Vagina (tissue), 2 donors: ENCODE measurements around the gene TXNRD2.

Experiments used
- CTCF ChIP-seq, 3 experiments: fragments of 450-650 bp in 2 of 3; fragments of 200-600 bp in 1 of 3; sonication (generic) in 1 of 3; IDR thresholded peaks; one replicate each; pipeline ENCODE4 v1.5.1; 2017 to 2019; ENCODE audit warnings: antibody characterized with exemption in 3 of 3, mild to moderate bottlenecking in 2 of 3, moderate library complexity in 2 of 3
- POLR2A ChIP-seq, 2 donors: fragments of 450-650 bp; IDR thresholded peaks; one replicate each; pipeline ENCODE4 v1.6.1; 2017; ENCODE audit warnings: antibody characterized with exemption in 2 of 2, mild to moderate bottlenecking in 2 of 2, moderate library complexity in 2 of 2
- POLR2AphosphoS5 ChIP-seq, 2 donors: sonication (generic); formaldehyde crosslinking; IDR thresholded peaks; one replicate each; pipeline ENCODE4 v1.9.0; 2017; ENCODE audit warnings: antibody characterized with exemption in 2 of 2, mild to moderate bottlenecking in 2 of 2, low read depth in 1 of 2; ENCODE audit not compliant: insufficient read depth in 1 of 2

- TF ChIP-seq POLR2AphosphoS5 (IDR thresholded peaks at IDR 0.05; ENCODE audit: insufficient read depth in 1 of 2, low read depth in 1 of 2) (no peak), CTCF (IDR thresholded peaks at IDR 0.05) (no peak), POLR2A (IDR thresholded peaks at IDR 0.05) (no peak)
These were observed 27.2 kb downstream of the TXNRD2 start for GRCh38 chr22:19914201-19914943.
